Hepatocyte (in vitro differentiated cells): ENCODE results near the gene GJD3. TPM values are rescaled to one million over a fixed set of nuclear protein-coding genes. Genes with fewer than 3 reads are reported as not detected.

Experiments used
- DNase-seq: peaks from one replicate; pipeline ENCODE4 v3.0.0-alpha.2; 2016; ENCODE audit warnings: low spot score
- H2AFZ ChIP-seq: fragments of 200-600 bp; sonication (generic); 2 replicates; pipeline ENCODE4 v1.6.0; 2016; ENCODE audit warnings: antibody characterized with exemption, mild to moderate bottlenecking
- H3K27ac ChIP-seq: fragments of 200-600 bp; sonication (generic); 2 replicates; pipeline ENCODE4 v1.5.1; 2016; ENCODE audit warnings: mild to moderate bottlenecking
- H3K27me3 ChIP-seq: fragments of 200-600 bp; sonication (generic); 2 replicates; pipeline ENCODE4 v1.6.1; 2016
- H3K36me3 ChIP-seq: fragments of 200-600 bp; sonication (generic); replicated peaks from 2 replicates; pipeline ENCODE4 v1.5.1; 2016; ENCODE audit warnings: low read depth; ENCODE audit not compliant: insufficient read depth
- H3K4me1 ChIP-seq: fragments of 200-600 bp; sonication (generic); 2 replicates; pipeline ENCODE4 v1.5.1; 2016; ENCODE audit warnings: mild to moderate bottlenecking, moderate library complexity; ENCODE audit not compliant: insufficient read depth
- H3K4me2 ChIP-seq: fragments of 200-600 bp; sonication (generic); 2 replicates; pipeline ENCODE4 v1.6.0; 2016
- H3K4me3 ChIP-seq: fragments of 200-600 bp; sonication (generic); 2 replicates; pipeline ENCODE4 v1.5.1; 2016; ENCODE audit warnings: mild to moderate bottlenecking
- H3K79me2 ChIP-seq: fragments of 200-600 bp; sonication (generic); 2 replicates; pipeline ENCODE4 v1.6.0; 2017; ENCODE audit warnings: mild to moderate bottlenecking
- H3K9me2 ChIP-seq: fragments of 200-600 bp; sonication (generic); replicated peaks from 2 replicates; pipeline ENCODE4 v1.6.0; 2017; ENCODE audit warnings: mild to moderate bottlenecking; ENCODE audit not compliant: insufficient read depth
- H3K9me3 ChIP-seq: fragments of 200-600 bp; sonication (generic); 2 replicates; pipeline ENCODE4 v1.5.1; 2016; ENCODE audit warnings: low read depth, mild to moderate bottlenecking
- H4K20me1 ChIP-seq: fragments of 200-600 bp; sonication (generic); 2 replicates; pipeline ENCODE4 v1.6.0; 2016; ENCODE audit warnings: mild to moderate bottlenecking; ENCODE audit not compliant: insufficient read depth, poor library complexity, severe bottlenecking
- EZH2 ChIP-seq: fragments of 200-600 bp; sonication (generic); IDR thresholded peaks from 2 replicates; pipeline ENCODE4 v1.6.1; 2016; ENCODE audit warnings: antibody characterized with exemption, mild to moderate bottlenecking, borderline replicate concordance
- EZH2phosphoT487 ChIP-seq: fragments of 200-600 bp; sonication (generic); IDR thresholded peaks from one replicate; pipeline ENCODE4 v1.6.1; 2018; ENCODE audit warnings: antibody characterized with exemption, mild to moderate bottlenecking, low read depth, moderate library complexity; ENCODE audit not compliant: unreplicated experiment, severe bottlenecking
- WGBS: methylation state at CpG from one replicate; pipeline ENCODE4 v1.1.6; 2016; ENCODE audit warnings: low lambda C conversion rate; ENCODE audit errors: missing lambda C conversion rate; 5-methylcytosine and 5-hydroxymethylcytosine counted together
- polyA plus RNA-seq: library from polyadenylated mRNA; unstranded; fragments of >200 nt; fragmentation: Nextera tagmentation; extraction: Ambion mirVana; gene quantifications from 2 replicates; pipeline ENCODE4 v1.2.1, GENCODE V29; 2016
- small RNA-seq: library from RNA; depleted of rRNA; stranded (forward); fragments of <200 nt; gene quantifications from one replicate; pipeline ENCODE3, GENCODE V24; 2014
- total RNA-seq: library from RNA; depleted of rRNA; stranded (reverse); fragments of >200 nt; gene quantifications from 2 replicates; pipeline ENCODE4 v1.2.3, GENCODE V29; 2014
- TF ChIP-seq, protein P1 (sequence below): fragments of 200-600 bp; sonication (generic); IDR thresholded peaks from 2 replicates; pipeline ENCODE4 v1.5.1; 2016; ENCODE audit warnings: antibody characterized with exemption, mild to moderate bottlenecking; ENCODE audit not compliant: poor library complexity

GJD3 gene
- total and polyA plus RNA-seq, 2 experiments from 2014 or later, result 0.47 to 3.8 TPM

DNA sequence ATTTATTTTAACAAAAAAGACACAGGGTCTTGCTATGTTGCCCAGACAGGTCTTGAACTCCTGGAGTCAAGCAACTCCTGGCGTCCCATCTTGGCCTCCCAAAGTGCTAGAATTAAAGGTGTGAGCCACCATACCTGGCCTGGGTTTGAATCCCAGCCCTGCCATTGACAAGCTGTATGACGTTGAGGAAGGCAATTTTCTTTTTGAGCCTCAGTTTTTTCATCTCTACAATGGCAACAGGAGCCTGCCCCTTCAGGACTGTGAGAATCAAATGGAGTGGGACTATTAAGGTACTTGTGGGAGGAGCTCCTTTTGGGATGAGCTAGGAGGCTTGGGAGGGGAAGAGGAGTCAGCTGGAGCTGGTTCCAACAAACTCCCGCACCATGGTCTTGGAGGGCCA is 49.3 kb downstream of the GJD3 start:
- DNase-seq, result no peak
- Histone ChIP-seq H3K27me3 (no peaks in the 10 kb centered on the region), H3K9me3 (no peaks in the 10 kb centered on the region), H2AFZ (no peak overlapping the region), H3K27ac (peak overlapping the region; percentile 95), H3K4me2 (peak overlapping the region; percentile 87), H3K4me3 (no peak overlapping the region), H3K36me3 (no peaks in the 10 kb centered on the region), H3K79me2 (peaks cover 75% of the 10 kb centered on the region), H4K20me1 (peaks cover 15% of the 10 kb centered on the region), H3K4me1 (peaks cover 76% of the 10 kb centered on the region), H3K9me2 (no peaks in the 10 kb centered on the region)
- TF ChIP-seq, protein P1, sequence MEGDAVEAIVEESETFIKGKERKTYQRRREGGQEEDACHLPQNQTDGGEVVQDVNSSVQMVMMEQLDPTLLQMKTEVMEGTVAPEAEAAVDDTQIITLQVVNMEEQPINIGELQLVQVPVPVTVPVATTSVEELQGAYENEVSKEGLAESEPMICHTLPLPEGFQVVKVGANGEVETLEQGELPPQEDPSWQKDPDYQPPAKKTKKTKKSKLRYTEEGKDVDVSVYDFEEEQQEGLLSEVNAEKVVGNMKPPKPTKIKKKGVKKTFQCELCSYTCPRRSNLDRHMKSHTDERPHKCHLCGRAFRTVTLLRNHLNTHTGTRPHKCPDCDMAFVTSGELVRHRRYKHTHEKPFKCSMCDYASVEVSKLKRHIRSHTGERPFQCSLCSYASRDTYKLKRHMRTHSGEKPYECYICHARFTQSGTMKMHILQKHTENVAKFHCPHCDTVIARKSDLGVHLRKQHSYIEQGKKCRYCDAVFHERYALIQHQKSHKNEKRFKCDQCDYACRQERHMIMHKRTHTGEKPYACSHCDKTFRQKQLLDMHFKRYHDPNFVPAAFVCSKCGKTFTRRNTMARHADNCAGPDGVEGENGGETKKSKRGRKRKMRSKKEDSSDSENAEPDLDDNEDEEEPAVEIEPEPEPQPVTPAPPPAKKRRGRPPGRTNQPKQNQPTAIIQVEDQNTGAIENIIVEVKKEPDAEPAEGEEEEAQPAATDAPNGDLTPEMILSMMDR, result no peak
- TF ChIP-seq EZH2 (no peak), EZH2phosphoT487 (no peak)
- WGBS, result 90% methylated on average over 3 of the region's 3 CpGs

DNA sequence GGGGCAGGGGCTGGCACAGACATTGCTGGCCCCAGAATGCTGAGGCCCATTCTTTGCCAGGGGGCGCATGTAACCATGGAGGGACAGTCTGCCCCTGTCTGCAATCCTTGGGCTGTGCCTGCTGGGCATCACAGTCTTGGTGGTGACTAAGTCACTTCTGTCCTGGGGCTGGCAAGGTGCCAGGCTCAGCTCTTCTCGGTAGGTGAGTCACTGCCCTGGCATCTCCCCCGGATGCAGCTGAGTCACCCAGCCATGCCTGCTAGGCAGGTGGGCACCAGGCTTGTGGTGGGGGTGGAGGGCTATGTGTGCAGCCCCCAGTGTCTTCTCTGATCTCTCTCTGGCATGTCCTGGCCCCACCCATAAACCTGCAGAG is 50.0 kb downstream of the GJD3 start:
- H3K79me2 ChIP-seq, result peaks cover 75% of the 10 kb centered on the region
- H3K36me3 ChIP-seq, result no peaks in the 10 kb centered on the region
- peak; percentile 85 for DNase-seq
- no peak overlapping the region for H3K4me3 ChIP-seq
- no peaks in the 10 kb centered on the region for H3K27me3 ChIP-seq
- peak overlapping the region; percentile 71 for H3K27ac ChIP-seq
- peaks cover 10% of the 10 kb centered on the region for H4K20me1 ChIP-seq
- H3K4me2 ChIP-seq, result peak overlapping the region; percentile 35
- TF ChIP-seq EZH2, result no peak
- TF ChIP-seq, protein P1, result no peak
- TF ChIP-seq EZH2phosphoT487, result no peak
- no peak overlapping the region for H2AFZ ChIP-seq
- H3K9me2 ChIP-seq, result no peaks in the 10 kb centered on the region
- no peaks in the 10 kb centered on the region for H3K9me3 ChIP-seq
- 20% methylated on average over 1 of the region's 3 CpGs for WGBS
- H3K4me1 ChIP-seq, result peaks cover 76% of the 10 kb centered on the region

DNA sequence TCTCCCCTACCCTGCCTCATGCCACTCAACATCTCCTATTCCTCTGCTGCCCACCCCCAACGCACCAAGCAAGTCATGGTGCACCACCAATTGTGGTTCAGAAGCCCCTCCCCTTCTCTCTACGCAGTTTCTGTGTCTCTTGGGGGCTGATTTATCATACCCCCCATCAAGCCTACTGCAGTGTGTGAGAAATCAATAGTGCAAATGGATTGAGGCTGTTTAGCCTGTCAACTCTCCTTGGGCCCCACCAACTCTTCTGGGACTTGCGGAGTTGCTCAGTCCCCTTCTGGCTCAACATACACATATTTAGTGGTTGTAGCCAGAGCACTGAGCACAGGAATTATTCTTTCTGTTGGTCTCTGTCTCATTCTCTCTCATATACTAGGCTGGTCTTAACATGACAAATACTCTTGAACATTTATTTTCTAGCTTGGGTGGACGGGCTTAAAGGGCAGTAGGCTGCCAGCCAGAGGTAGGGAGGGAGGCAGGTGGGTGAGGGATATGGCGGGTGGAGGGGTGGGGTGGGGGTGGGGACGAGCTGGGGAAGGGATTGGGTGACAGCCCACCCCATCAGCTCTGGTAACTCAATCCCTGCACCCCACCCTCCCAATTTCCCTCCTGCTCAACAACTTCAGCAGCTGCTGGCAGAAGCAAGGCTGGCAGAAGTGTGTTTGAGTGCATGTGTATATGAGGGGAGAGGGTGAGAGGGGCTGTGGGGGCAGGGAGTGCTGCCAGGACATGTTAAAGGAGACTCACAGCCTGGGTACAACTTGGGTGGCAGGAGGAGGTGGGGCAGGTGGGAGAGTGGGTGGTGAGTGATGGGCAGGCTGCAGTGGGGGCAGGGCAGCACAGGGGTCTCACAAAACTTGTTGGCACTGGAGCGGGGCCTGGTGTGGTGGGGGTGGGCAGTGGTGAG is 50.6 kb downstream of the GJD3 start:
- Histone ChIP-seq H3K27me3 (no peaks in the 10 kb centered on the region), H3K9me3 (no peaks in the 10 kb centered on the region), H2AFZ (no peak overlapping the region), H3K4me2 (peak overlapping the region; percentile 35), H3K27ac (peak overlapping the region; percentile 71), H3K4me3 (no peak overlapping the region), H3K4me1 (peaks cover 75% of the 10 kb centered on the region), H3K9me2 (no peaks in the 10 kb centered on the region), H3K36me3 (no peaks in the 10 kb centered on the region), H4K20me1 (peaks cover 3% of the 10 kb centered on the region), H3K79me2 (peaks cover 74% of the 10 kb centered on the region)
- DNase-seq, result no peak
- 62% methylated on average over 5 of the region's 7 CpGs for WGBS
- TF ChIP-seq EZH2 (no peak), EZH2phosphoT487 (no peak)
- TF ChIP-seq, protein P1, result no peak

Small RNA genes lying within 50 kb of the gene (small RNA-seq; reads per million reads assigned to genes)
- gene RF00019, result not detected
- not detected for gene RNA5SP441

Other genes with a start within 250 kb of the GJD3 start
- gene MSL1, start 242.8 kb downstream of the GJD3 start, total RNA-seq, result 71.9 and 81.6 TPM in 2 replicates
- gene MSL1, start 242.8 kb downstream of the GJD3 start, polyA plus RNA-seq, result 26.7 and 31.4 TPM in 2 replicates
- 26.7 and 30.2 TPM in 2 replicates for gene CASC3, start 224.2 kb downstream of the GJD3 start, total RNA-seq
- 33.0 and 37.5 TPM in 2 replicates for gene CASC3, start 224.2 kb downstream of the GJD3 start, polyA plus RNA-seq
- gene RAPGEFL1, start 187.3 kb downstream of the GJD3 start, total RNA-seq, result 4.0 and 4.9 TPM in 2 replicates
- 4.2 and 6.0 TPM in 2 replicates for gene RAPGEFL1, start 187.3 kb downstream of the GJD3 start, polyA plus RNA-seq
- gene WIPF2, start 145.4 kb downstream of the GJD3 start, total RNA-seq, result 10.3 and 12.6 TPM in 2 replicates
- 23.8 and 24.2 TPM in 2 replicates for gene WIPF2, start 145.4 kb downstream of the GJD3 start, polyA plus RNA-seq
- gene CDC6, start 76.9 kb downstream of the GJD3 start, total RNA-seq, result 5.8 and 8.6 TPM in 2 replicates
- 5.1 and 7.5 TPM in 2 replicates for gene CDC6, start 76.9 kb downstream of the GJD3 start, polyA plus RNA-seq
- gene RARA, start 55.6 kb downstream of the GJD3 start, total RNA-seq, result 19.2 and 30.0 TPM in 2 replicates
- gene RARA, start 55.6 kb downstream of the GJD3 start, polyA plus RNA-seq, result 33.1 and 34.4 TPM in 2 replicates
- 36.9 and 37.4 TPM in 2 replicates for gene TOP2A, start 53.2 kb upstream of the GJD3 start, total RNA-seq
- gene TOP2A, start 53.2 kb upstream of the GJD3 start, polyA plus RNA-seq, result 19.3 and 21.3 TPM in 2 replicates
- 44.9 and 48.2 TPM in 2 replicates for gene IGFBP4, start 78.7 kb upstream of the GJD3 start, total RNA-seq
- 149 and 183 TPM in 2 replicates for gene IGFBP4, start 78.7 kb upstream of the GJD3 start, polyA plus RNA-seq
- not detected in 2 replicates for gene TNS4, start 136.9 kb upstream of the GJD3 start, total RNA-seq
- 0.07 TPM in 2 replicates for gene TNS4, start 136.9 kb upstream of the GJD3 start, polyA plus RNA-seq
- 0.16 and 2.8 TPM in 2 replicates for gene CCR7, start 200.7 kb upstream of the GJD3 start, total RNA-seq
- 2.9 and 4.1 TPM in 2 replicates for gene CCR7, start 200.7 kb upstream of the GJD3 start, polyA plus RNA-seq